HuH-7.5 (cell line): ENCODE measurements around the gene KIAA1755.
"Not testable (repeated sequence)": the region's sequence is repeated elsewhere in the genome, so short reads cannot be mapped to it uniquely, and the experiment has no call there.

Source experiments
- DNase-seq: peaks from one replicate; pipeline ENCODE4 v3.0.0; 2011; ENCODE audit warnings: low spot score

KIAA1755 gene

GRCh38 chr20:38266426-38266825 lies 5.9 kb upstream of the KIAA1755 start:
- DNase-seq = no peak

- DNase-seq = no peak
These were observed 2.4 kb upstream of the KIAA1755 start for GRCh38 chr20:38262931-38263330.

DNA sequence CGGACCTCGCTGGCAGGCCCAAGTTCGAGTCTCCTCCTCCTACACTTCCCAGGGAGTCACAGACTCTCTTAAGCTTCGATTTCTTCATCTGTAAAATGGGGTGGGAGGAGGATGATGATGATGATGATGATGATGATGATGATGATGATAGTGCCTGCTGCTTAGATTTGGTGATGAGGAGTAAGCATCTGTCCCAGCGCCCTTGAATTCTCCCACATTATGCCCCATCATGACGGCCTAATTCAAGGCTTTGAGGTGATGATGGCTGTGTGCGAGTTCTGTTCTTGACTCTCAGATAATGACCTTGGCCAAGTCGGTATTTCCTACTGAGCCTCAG lies 487 bp upstream of the KIAA1755 start:
- DNase-seq = no peak

DNA sequence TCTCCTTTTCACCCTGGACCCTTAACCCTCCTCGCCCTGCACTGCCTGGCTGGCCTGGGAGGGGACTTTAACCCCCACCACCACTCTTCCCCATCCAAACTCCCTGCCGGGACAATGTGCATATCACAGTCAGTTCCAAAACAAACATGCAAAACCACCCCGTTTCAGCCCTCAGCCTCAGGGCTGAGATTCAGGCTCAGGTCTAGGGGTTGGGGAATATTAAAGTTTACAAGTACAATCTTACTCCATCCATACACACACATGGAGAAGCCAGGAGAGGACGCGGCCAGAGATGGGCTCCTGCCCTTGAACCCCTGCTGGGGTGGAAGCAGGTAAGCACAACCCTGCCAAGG lies 534 bp downstream of the KIAA1755 start:
- DNase-seq = no peak

GRCh38 chr20:38258545-38259215 lies 1.9 kb downstream of the KIAA1755 start:
- DNase-seq = no peak

DNA sequence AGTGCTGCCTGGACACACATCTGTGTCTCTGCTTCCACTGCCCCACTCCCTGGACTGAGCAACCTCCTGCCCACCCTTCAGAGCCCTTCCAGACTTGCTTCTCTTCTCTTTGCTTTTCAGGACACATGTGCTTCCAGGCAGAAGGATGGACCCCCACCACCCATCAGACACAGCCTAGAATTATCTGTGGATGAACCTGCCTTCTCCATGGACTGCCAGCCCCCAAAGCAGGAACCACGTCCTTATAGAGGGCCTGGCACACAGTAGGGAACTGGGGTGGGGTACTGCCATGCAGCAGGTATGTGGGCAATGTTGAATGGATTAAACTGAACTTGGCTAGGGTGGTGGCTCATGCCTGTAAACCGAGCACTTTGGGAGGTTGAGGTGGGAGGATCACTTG lies 3.6 kb downstream of the KIAA1755 start:
- no peak for DNase-seq

DNA sequence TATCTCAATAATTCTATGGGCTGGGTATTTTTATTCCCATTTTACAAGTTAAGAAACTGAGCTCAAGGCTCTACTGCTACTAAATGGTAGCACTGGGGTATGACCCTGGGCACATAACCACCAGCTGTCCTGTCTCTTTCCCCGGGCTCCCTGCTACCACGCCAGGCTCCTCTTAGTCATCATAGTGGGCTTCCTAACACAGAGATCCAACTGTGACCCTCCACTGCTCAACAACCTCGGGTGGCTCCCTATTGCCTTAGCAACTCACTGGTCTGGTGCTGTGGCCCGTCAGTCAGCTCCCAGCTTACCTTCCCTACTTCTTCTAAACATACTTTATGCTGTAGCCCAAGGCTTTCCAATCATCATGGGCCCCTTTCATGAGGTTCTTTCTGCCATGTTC lies 4.5 kb downstream of the KIAA1755 start:
- DNase-seq = no peak

DNA sequence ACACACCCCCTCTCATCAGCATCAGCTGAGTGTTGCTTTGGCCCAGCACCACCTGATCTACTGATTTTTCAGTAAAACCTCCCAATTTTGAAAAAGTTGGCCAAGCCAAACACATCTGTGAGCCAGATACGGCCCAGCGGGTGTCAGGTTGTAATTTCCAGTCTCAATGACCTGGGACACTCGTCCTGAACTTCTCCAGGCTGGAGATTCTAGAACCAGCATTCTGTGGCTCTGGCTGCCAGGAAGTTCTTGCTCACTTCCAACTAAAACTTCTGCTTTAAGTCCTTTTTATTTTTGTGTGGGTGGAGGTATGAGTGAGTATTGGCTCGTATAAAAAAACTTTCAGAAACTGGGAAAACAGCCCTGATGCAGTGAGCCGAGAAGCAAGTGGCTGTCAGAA lies 5.1 kb downstream of the KIAA1755 start:
- no peak for DNase-seq

DNA sequence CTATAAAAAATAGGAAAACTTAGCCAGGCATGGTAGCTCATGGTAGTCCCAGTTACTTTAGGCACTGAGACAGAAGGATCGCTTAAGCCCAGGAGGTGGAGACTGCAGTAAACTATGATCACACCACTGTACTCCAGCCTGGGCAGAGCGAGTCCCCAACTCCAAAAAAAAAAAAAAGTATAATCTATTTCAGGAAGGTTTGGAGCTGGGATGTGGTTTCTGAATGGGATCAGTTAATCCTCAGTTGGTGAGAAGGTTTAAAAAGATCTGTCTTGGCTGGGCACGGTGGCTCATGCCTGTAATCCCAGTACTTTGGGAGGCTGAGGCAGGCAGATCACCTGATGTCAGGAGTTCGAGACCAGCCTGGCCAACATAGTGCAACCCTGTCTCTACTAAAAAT lies 5.9 kb downstream of the KIAA1755 start:
- not testable (repeated sequence) for DNase-seq

DNA sequence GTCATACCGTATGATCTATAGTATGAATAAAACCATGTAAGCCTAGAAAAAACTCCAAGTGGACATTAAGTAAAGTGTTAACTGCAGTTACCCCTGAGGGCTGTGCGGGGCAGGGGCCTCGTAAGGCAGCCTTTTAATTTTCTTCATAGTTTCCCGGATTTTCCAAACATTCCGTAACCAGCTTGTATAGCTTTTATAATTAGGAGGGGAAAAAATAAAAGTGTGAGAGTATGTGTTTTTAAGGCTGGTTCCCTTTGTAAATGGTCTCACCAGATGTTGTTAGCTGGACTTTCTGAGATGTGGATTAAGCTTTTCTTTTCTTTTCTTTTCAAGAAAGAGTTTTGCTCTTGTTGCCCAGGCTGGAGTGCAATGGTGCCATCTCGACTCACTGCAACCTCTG lies 7.0 kb downstream of the KIAA1755 start:
- no peak for DNase-seq

DNA sequence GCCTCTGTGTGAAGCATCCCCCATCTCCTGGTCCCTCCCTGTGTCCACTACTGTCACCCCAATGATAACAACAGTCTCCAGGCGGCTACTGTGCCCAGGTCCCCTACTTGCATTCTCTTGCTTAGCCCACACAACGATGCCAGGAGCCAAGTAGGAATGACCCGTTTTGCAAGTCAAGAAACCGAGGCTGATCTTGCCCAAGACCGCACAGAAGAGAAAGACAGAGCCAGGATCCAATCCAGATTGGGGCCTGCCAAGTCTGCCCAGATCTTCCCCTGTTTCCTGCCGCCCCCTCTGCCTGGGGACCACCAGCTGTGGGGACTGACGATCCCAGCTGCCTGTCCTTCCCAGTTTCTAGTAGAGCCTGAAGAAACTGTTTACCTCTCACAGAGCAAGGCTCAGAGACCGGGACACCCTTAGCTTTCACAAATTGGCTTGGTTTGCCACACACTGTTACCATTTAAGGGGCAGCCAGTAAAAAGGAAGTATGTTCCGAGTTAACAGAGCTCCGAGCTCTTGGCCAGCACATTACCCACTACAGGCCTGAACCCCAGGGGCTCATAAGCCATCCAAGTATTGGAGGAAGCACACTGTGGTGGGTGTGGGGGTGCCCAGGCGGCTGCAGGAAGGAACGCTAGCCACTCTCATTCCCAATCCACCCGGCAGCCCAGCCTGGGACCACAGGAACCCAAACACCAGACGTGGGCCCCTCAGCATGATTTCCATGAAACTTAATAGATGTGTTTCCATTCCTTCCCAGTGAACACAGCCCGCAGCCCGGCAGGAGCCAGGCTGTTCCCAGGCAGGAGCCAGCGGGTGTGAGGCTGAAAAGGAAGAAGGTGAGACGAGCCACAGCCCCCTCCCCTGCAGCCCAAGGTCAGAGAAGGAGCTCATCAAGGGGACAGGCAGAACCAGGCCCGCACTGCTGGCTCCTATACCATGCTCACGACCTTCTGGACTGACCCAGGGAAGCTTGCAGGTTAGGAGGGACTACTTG lies 7.9 kb downstream of the KIAA1755 start:
- DNase-seq = no peak

- not testable (repeated sequence) for DNase-seq
These were observed 9.1 kb downstream of the KIAA1755 start for GRCh38 chr20:38251441-38251840.

DNA sequence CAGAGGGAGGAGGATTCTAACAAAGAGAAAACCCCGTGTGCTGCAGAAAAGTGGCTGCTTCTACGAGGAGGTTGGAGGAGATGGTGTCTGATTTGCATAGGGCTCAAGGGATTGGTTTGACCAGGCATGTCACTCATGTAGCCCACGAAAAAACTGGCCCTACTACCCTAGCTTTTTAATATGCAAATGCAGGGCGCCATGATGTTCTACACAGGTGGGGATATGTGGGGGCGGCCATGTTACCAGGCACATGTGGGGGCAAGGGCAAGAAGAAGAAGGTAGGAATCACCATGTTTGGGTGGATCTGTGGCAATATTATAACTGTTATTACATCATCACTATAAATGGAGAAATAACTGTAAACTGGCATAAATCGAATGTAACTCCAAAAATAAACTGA lies 9.9 kb downstream of the KIAA1755 start:
- DNase-seq = no peak

DNA sequence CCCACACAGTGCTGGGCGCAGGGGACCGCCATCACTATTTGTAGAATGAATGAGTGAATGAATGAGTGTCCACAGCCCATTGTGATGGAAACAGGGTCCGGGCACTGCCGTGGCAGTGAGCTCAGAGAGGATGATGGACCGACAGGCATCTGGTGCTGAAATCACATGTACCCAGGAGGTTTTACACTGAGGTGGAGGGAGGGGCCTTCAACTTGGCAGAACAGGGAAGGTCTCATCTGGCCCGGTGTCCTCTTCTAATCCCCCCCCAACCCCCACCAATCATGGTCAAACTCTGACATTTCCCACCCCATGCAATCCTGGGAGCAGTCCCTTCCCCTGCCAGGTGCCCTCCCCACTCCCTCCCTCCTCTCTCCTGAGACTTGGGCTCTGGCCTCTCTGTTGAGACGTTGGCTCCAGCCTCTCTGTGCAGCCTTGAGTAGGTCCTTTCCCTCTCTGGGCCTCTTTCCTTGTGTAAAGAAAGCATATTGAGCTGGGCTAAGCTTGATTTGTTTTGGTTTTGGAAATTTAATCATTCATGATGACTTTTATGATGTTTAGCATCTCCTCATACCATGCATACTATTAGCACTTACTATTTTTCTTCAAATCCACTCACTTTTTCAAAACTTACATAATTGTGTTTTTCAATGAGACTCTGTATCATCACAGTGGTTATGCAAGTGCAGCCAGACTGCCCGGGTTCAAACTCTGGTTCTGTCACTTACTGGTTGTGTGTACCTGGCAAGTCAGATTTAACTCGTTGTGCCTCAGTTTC lies 10.8 kb downstream of the KIAA1755 start:
- no peak for DNase-seq

DNA sequence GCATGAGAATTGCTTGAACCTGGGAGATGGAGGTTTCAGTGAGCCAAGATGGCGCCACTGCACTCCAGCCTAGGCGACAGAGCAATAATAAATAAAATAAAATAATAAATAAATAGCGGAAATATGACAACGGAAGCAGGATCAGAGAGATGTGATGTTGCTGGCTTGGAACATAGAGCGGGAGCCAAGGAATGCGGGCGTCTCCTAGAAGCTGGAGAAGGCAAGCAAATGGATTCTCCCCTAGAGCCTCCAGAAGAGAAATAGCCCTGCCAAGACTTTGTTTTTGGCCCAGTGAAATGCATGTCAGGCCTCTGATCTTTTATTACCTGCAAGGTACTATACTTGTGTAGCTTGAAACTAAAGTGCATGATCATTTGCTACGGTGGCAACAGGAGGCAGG lies 12.4 kb downstream of the KIAA1755 start:
- no peak for DNase-seq

- DNase-seq = not testable (repeated sequence)
These were observed 12.8 kb downstream of the KIAA1755 start for GRCh38 chr20:38247725-38248124.

GRCh38 chr20:38247166-38247509 lies 13.4 kb downstream of the KIAA1755 start:
- DNase-seq = no peak

GRCh38 chr20:38246357-38247165 lies 14.0 kb downstream of the KIAA1755 start:
- DNase-seq = no peak

- DNase-seq = no peak
These were observed 14.8 kb downstream of the KIAA1755 start for GRCh38 chr20:38245753-38246152.

DNA sequence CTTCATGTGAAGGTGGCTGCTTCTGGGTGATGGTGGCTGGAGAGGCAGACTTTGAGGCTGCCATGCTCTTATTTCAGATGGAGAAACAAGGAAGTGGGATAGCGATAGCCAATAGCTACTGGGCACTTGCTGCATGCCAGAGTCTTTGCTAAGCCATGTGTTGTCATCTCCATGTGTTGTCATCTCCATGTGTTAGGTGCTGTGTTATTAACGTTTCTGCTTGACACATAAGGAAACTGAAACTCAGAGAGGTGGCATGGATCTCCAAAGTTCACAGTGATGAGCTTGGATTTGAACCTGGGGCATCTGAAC lies 16.9 kb downstream of the KIAA1755 start:
- DNase-seq = no peak

- DNase-seq = no peak
These were observed 17.5 kb downstream of the KIAA1755 start for GRCh38 chr20:38242848-38243708.
